GM23338 (cell line): ENCODE data around the gene ATP1A3. TPM values are rescaled to one million over a fixed set of nuclear protein-coding genes. Genes with fewer than 3 reads are reported as not detected.

Experiments used
- ATAC-seq: fragments of 200-7000 bp; cut with Tn5 transposase; 3 replicates; pipeline ENCODE4 v1.9.1; 2020
- DNase-seq: peaks from one replicate; pipeline ENCODE4 v3.0.0-alpha.2; 2015; ENCODE audit warnings: low spot score
- H2AFZ ChIP-seq: fragments of 200-600 bp; sonication (generic); 2 replicates; pipeline ENCODE4 v1.8.0; 2016; ENCODE audit warnings: antibody characterized with exemption, mild to moderate bottlenecking, moderate library complexity
- H3F3A ChIP-seq: fragments of 200-600 bp; sonication (generic); replicated peaks from 2 replicates; pipeline ENCODE4 v1.8.0; 2017; ENCODE audit warnings: antibody characterized with exemption, mixed run types, low read depth
- H3K27ac ChIP-seq: fragments of 200-600 bp; sonication (generic); 2 replicates; pipeline ENCODE4 v1.6.1; 2016; ENCODE audit warnings: low read depth
- H3K27me3 ChIP-seq: fragments of 200-600 bp; sonication (generic); 2 replicates; pipeline ENCODE4 v1.8.0; 2016; ENCODE audit warnings: mild to moderate bottlenecking, mixed run types, moderate library complexity; ENCODE audit not compliant: insufficient read depth
- H3K36me3 ChIP-seq: fragments of 200-600 bp; sonication (generic); 2 replicates; pipeline ENCODE4 v1.8.0; 2016; ENCODE audit warnings: mild to moderate bottlenecking; ENCODE audit not compliant: insufficient read depth
- H3K4me1 ChIP-seq: fragments of 200-600 bp; sonication (generic); 2 replicates; pipeline ENCODE4 v1.8.0; 2016; ENCODE audit warnings: mild to moderate bottlenecking, moderate library complexity; ENCODE audit not compliant: insufficient read depth
- H3K4me2 ChIP-seq: fragments of 200-600 bp; sonication (generic); 2 replicates; pipeline ENCODE4 v1.7.1; 2017; ENCODE audit warnings: mixed run types
- H3K4me3 ChIP-seq: fragments of 200-600 bp; sonication (generic); 2 replicates; pipeline ENCODE4 v1.6.1; 2016; ENCODE audit warnings: mixed run types
- H3K79me2 ChIP-seq: fragments of 200-600 bp; sonication (generic); replicated peaks from 2 replicates; pipeline ENCODE4 v1.8.0; 2017; ENCODE audit warnings: mild to moderate bottlenecking; ENCODE audit not compliant: insufficient read depth
- H3K9me2 ChIP-seq: fragments of 200-600 bp; sonication (generic); 2 replicates; pipeline ENCODE4 v1.8.0; 2017; ENCODE audit not compliant: insufficient read depth
- H4K20me1 ChIP-seq: fragments of 200-600 bp; sonication (generic); replicated peaks from 2 replicates; pipeline ENCODE4 v1.8.0; 2017; ENCODE audit warnings: mild to moderate bottlenecking; ENCODE audit not compliant: insufficient read depth
- H3K27ac Mint-ChIP-seq: 2 replicates; pipeline ENCODE4 v1.8.0; 2020; ENCODE audit warnings: inconsistent platforms, mild to moderate bottlenecking, moderate library complexity, mixed read lengths
- H3K27me3 Mint-ChIP-seq: 3 replicates; pipeline ENCODE4 v1.8.0; 2022; ENCODE audit warnings: low read depth, mild to moderate bottlenecking, moderate library complexity, mixed read lengths, inconsistent platforms; ENCODE audit not compliant: insufficient read depth, poor library complexity
- H3K36me3 Mint-ChIP-seq: 3 replicates; pipeline ENCODE4 v1.8.0; 2021; ENCODE audit warnings: low read depth, mild to moderate bottlenecking, inconsistent platforms, moderate library complexity, mixed read lengths
- H3K4me1 Mint-ChIP-seq: 3 replicates; pipeline ENCODE4 v1.8.0; 2020; ENCODE audit warnings: mild to moderate bottlenecking, inconsistent platforms, mixed read lengths
- H3K4me3 Mint-ChIP-seq: 3 replicates; pipeline ENCODE4 v1.8.0; 2021; ENCODE audit warnings: moderate library complexity, mild to moderate bottlenecking, inconsistent platforms, mixed read lengths
- H3K9me3 Mint-ChIP-seq: 3 replicates; pipeline ENCODE4 v1.8.0; 2020; ENCODE audit warnings: moderate library complexity, mild to moderate bottlenecking, inconsistent platforms, mixed read lengths
- CREB1 ChIP-seq: fragments of 250-450 bp; sonication (Bioruptor Pico); IDR thresholded peaks from 2 replicates; pipeline ENCODE4 v1.5.0; 2020; ENCODE audit warnings: low read depth, mild to moderate bottlenecking, moderate library complexity
- CTCF ChIP-seq, 2 experiments: fragments of 200-600 bp in 1 of 2; sonication (generic) in 1 of 2; conservative IDR thresholded peaks; 2 replicates each; pipeline versions ENCODE4 v1.5.1 to v1.6.1; 2016 to 2017; ENCODE audit warnings: antibody characterized with exemption in 2 of 2, low read depth in 2 of 2, mild to moderate bottlenecking in 2 of 2, moderate library complexity in 1 of 2
- ETS1 ChIP-seq: IDR thresholded peaks from 2 replicates; pipeline ENCODE4 v1.6.1; 2016; ENCODE audit warnings: antibody characterized with exemption
- EZH2 ChIP-seq: fragments of 200-600 bp; sonication (generic); IDR thresholded peaks from one replicate; pipeline ENCODE4 v1.8.0; 2017; ENCODE audit warnings: antibody characterized with exemption, mild to moderate bottlenecking, low read depth; ENCODE audit not compliant: unreplicated experiment
- EZH2phosphoT487 ChIP-seq: fragments of 200-600 bp; sonication (generic); IDR thresholded peaks from one replicate; pipeline ENCODE4 v1.8.1; 2018; ENCODE audit warnings: antibody characterized with exemption; ENCODE audit not compliant: unreplicated experiment
- JUNB ChIP-seq: IDR thresholded peaks from one replicate; pipeline ENCODE4 v1.6.1; 2016; ENCODE audit warnings: antibody characterized with exemption; ENCODE audit not compliant: unreplicated experiment
- NANOG ChIP-seq: IDR thresholded peaks from 2 replicates; pipeline ENCODE4 v1.6.1; 2016; ENCODE audit warnings: antibody characterized with exemption, borderline replicate concordance
- POLR2AphosphoS5 ChIP-seq: IDR thresholded peaks from 2 replicates; pipeline ENCODE4 v1.6.1; 2016; ENCODE audit warnings: antibody characterized with exemption, low read depth
- REST ChIP-seq: IDR thresholded peaks from one replicate; pipeline ENCODE4 v1.6.1; 2018; ENCODE audit warnings: antibody characterized with exemption; ENCODE audit not compliant: unreplicated experiment
- STAT1 ChIP-seq: IDR thresholded peaks from one replicate; pipeline ENCODE4 v1.6.1; 2016; ENCODE audit warnings: antibody characterized with exemption; ENCODE audit not compliant: unreplicated experiment
- ZNF114 ChIP-seq: fragments of 250-450 bp; sonication (Bioruptor Pico); IDR thresholded peaks from 2 replicates; pipeline ENCODE4 v1.5.0; 2020; ENCODE audit warnings: mild to moderate bottlenecking, moderate library complexity
- ZNF331 ChIP-seq: fragments of 250-450 bp; sonication (Bioruptor Pico); IDR thresholded peaks from 2 replicates; pipeline ENCODE4 v1.5.0; 2020; ENCODE audit warnings: low read depth, mild to moderate bottlenecking, moderate library complexity
- ZNF462 ChIP-seq: fragments of 250-450 bp; sonication (Bioruptor Pico); IDR thresholded peaks from 2 replicates; pipeline ENCODE4 v1.5.0; 2020; ENCODE audit warnings: mild to moderate bottlenecking, moderate library complexity
- polyA plus RNA-seq: library from polyadenylated mRNA; unstranded; fragments of >200 nt; fragmentation: Nextera tagmentation; extraction: Ambion mirVana; gene quantifications from 2 replicates; pipeline ENCODE4 v1.2.1, GENCODE V29; 2016
- total RNA-seq: library from RNA; depleted of rRNA; stranded (reverse); fragments of >200 nt; shearing (Covaris generic); gene quantifications from 2 replicates; pipeline ENCODE4 v1.2.3, GENCODE V29; 2014

The ATP1A3 gene
- total and polyA plus RNA-seq, 2 experiments from 2014 or later: 11.5 to 37.3 TPM

GRCh38 chr19:41960973-41961372 is 33.1 kb downstream of the ATP1A3 start:
- Histone ChIP-seq H3K4me3 (no peak overlapping the region), H4K20me1 (peaks cover 5% of the 10 kb centered on the region; the same call in 1 of the 2 replicates), H2AFZ (no peak overlapping the region), H3K27me3 (no peaks in the 10 kb centered on the region), H3K4me2 (no peak overlapping the region), H3K36me3 (no peaks in the 10 kb centered on the region; the same call in 1 of the 2 replicates), H3K79me2 (no peaks in the 10 kb centered on the region), H3K9me2 (no peaks in the 10 kb centered on the region), H3K27ac (no peak overlapping the region), H3F3A (peaks cover 4% of the 10 kb centered on the region; the same call in 1 of the 2 replicates), H3K4me1 (peaks cover 9% of the 10 kb centered on the region)
- Mint-ChIP-seq H3K4me3 (no peak overlapping the region), H3K36me3 (peaks cover 8% of the 10 kb centered on the region), H3K27ac (no peak overlapping the region), H3K9me3 (no peaks in the 10 kb centered on the region; the same call in 2 of the 3 replicates), H3K4me1 (peaks cover 16% of the 10 kb centered on the region), H3K27me3 (peaks cover 14% of the 10 kb centered on the region)
- ATAC-seq (no peak), DNase-seq (no peak)
- TF ChIP-seq CTCF (conservative IDR thresholded peaks at IDR 0.05; ENCODE audit: low read depth in 2 of 2): no peak
- no peak for TF ChIP-seq POLR2AphosphoS5
- TF ChIP-seq EZH2phosphoT487: no peak
- TF ChIP-seq CREB1 (CRISPR knock-in tag): no peak
- no peak for TF ChIP-seq ETS1
- no peak for TF ChIP-seq STAT1
- no peak for TF ChIP-seq ZNF462 (CRISPR knock-in tag)
- TF ChIP-seq REST: no peak
- no peak for TF ChIP-seq EZH2
- no peak for TF ChIP-seq ZNF114 (CRISPR knock-in tag)
- no peak for TF ChIP-seq ZNF331 (CRISPR knock-in tag)
- no peak for TF ChIP-seq NANOG
- TF ChIP-seq JUNB: no peak
